Placental pericyte (primary cell): Measurements from ENCODE around the gene HOXA13. TPM values are rescaled to one million over a fixed set of nuclear protein-coding genes. Genes with fewer than 3 reads are reported as not detected.

Experiments
- small RNA-seq: library from RNA; depleted of rRNA; stranded (forward); fragments of <200 nt; gene quantifications from one replicate; pipeline ENCODE3, GENCODE V24; 2012; ENCODE audit warnings: low replicate concordance
- total RNA-seq: library from RNA; depleted of rRNA; stranded (reverse); fragments of >200 nt; gene quantifications from 2 replicates; pipeline ENCODE4 v1.2.3, GENCODE V29; 2012

HOXA13 gene
- 4.0 and 6.8 TPM in 2 replicates for total RNA-seq

GRCh38 chr7:27199849-27200760 lies at the start of gene HOXA13:
Gene HOXA13, minus strand, starts transcription at chr7:27200091. Its CDS starts 14 bp downstream, at chr7:27200077.

DNA sequence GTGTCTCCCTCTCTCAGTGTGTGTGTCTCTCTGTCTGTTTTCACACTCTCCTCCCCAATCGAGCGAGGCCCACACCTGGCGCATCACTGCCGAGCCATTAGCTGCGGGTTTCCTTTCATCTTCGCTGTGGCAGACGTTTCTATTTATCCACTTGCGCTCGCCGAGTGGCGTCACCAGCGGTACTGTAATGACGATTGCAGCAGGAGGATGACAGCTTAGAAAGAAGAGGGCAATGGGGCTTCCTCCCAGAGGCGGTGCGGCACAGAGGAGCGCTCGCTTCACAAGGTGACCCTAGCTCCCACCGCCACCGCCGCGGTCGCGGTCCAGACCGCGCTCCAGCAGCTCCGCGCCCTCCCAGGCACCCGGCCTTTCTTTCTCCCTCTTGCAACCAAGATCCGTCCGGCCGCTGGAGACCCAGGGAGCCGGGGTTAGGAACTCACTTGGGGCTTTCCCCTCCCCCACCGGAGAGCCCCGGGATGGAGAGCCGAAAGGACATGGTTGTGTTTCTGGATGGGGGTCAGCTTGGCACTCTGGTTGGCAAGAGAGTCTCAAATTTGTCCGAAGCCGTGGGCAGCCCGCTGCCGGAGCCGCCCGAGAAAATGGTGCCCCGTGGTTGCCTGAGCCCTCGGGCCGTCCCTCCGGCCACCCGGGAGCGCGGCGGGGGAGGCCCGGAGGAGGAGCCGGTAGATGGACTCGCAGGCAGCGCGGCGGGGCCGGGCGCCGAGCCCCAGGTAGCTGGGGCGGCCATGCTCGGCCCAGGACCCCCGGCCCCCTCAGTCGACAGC lies 42.9 kb upstream of the HOXA13 start, which contains the start of gene EVX1:
TSS of gene EVX1 (plus strand) at position 248 of the 785 bp plus-strand sequence. CDS start at position 477, 229 bp downstream.

DNA sequence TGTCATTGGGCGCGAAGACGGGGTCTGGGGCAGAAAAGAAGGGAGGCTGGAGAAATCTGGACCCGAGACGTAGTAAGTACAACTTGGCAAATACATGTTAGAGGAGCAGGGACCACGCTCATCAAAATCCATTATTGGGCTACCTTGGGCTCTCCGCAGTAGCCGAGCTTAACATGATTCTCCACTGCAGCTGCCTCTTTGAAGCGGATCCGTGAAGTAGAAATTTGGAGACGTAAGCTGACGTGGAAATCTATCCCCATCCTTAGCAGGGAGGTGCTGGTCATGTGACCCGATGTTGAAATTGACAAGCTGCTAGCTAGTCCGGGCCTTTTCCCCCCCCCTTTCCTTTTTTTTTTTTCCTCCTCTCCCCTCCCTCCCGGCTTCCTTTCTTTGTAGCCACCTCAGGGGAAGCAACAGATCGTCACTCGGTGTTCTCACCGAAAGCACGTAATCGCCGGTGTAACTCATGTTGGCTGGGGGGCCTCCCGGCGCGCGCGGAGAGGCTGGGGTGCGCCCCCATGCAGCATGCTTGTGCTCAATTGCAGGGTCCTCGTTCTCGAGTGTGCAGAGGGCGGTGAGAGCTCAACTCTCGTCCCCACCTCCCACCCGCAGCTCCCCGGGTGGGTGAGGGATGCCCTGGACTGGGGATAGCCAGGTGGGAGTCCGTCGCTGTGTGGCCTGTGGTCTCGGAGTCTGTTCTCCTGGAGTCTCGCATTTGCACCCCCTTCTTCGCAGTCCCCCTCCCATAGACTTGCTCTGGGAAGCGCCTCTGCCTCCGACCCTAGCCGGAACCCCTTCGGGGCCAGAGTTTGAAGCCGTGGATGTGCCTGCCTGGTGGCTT lies 14.7 kb downstream of the HOXA13 start, which contains the start of gene HOXA11:
TSS of gene HOXA11 (minus strand) at position 220 of the 841 bp plus-strand sequence. CDS start at position 132, 88 bp downstream.

DNA sequence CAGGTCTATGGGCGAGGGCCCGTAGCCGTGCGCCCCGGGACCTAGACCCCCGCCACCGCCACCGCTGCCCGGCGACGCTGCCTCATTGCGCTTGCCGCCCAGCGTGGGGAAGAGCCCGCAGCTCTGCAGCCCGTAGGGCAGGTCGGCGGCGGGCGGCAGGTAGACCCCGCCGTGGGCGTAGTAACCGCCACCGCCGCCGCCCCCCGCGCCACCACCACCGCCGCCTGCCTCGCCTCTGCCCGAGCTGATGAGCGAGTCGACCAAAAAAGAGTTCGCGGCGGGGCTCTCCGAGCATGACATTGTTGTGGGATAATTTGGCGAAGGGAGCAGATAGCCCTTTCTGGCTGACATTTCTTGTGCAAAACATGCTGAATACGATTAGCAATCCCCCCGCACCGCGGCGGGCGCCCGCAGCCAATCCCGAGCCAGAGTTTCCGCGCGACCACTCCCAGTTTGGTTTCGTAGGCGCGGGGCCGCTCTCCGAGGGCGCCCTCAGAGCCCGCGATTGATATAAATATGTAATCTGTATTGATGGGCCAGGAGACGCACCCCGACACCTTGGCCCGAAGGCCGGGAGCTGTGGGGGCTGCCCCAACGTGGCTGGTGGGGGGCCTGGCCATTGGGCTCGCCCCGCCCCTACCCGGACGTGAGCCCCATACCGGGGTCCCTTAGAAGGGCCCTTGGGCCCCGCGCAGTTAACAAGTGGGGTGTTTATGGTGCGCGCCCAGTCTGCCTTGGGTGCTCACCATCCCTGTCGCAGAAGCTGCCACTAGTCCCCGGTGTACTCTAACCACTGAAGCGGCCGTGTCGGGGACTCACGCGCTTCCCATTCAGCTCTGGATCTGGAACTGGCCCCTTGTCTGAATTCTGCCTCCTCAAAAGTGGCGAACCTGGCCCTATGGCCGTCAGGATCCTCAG lies 25.7 kb downstream of the HOXA13 start, which contains the start of gene HOXA10:
TSS of gene HOXA10 (minus strand) at position 365 of the 918 bp plus-strand sequence. CDS start at position 351, 14 bp downstream.

DNA sequence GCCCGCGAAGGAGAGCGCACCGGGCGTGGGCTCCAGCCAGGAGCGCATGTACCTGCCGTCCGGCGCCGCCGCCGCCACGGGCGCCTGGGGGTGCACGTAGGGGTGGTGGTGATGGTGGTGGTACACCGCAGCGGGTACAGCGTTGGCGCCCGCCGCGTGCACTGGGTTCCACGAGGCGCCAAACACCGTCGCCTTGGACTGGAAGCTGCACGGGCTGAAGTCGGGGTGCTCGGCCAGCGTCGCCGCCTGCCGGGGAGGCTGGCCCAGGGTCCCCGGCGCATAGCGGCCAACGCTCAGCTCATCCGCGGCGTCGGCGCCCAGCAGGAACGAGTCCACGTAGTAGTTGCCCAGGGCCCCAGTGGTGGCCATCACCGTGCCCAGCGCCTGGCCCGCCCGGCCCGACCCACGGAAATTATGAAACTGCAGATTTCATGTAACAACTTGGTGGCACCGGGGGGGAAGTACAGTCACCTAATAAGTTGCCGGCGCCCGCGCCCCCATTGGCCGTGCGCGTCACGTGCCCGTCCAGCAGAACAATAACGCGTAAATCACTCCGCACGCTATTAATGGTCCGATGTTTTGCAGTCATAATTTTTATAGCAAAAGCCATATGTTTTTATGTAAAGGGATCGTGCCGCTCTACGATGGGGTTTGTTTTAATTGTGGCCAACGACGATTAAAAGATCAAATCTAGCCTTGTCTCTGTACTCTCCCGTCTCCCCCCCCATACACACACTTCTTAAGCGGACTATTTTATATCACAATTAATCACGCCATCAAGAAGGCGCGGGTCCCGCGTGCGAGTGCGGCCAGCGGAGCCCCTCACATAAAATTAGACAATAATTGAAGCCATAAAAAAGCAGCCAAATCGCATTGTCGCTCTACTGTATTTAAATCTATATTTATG lies 34.5 kb downstream of the HOXA13 start, which contains the start of gene HOXA9:
TSS of gene HOXA9 (minus strand) at position 449 of the 907 bp plus-strand sequence. CDS start at position 369, 80 bp downstream.

DNA sequence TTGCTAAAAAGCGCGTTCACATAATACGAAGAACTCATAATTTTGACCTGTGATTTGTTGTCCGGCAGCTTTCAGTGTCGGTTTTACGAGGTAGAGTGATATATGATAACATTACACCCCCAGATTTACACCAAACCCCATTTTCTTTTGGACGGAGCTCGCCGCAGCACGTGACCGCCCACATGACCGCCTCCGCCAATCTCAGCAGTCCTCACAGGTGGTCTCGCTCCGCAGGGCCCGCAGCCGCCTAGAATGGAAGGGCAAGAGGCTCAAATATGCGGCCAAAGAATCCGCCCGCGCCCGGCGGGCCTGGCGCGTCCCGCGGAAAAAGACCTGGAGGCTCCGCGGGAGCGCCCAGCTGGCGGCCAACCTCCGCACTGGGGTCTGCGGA lies 43.4 kb downstream of the HOXA13 start, which contains the start of gene HOXA7:
TSS of gene HOXA7 (minus strand) at position 168 of the 391 bp plus-strand sequence. CDS start at position 38, 130 bp downstream.

DNA sequence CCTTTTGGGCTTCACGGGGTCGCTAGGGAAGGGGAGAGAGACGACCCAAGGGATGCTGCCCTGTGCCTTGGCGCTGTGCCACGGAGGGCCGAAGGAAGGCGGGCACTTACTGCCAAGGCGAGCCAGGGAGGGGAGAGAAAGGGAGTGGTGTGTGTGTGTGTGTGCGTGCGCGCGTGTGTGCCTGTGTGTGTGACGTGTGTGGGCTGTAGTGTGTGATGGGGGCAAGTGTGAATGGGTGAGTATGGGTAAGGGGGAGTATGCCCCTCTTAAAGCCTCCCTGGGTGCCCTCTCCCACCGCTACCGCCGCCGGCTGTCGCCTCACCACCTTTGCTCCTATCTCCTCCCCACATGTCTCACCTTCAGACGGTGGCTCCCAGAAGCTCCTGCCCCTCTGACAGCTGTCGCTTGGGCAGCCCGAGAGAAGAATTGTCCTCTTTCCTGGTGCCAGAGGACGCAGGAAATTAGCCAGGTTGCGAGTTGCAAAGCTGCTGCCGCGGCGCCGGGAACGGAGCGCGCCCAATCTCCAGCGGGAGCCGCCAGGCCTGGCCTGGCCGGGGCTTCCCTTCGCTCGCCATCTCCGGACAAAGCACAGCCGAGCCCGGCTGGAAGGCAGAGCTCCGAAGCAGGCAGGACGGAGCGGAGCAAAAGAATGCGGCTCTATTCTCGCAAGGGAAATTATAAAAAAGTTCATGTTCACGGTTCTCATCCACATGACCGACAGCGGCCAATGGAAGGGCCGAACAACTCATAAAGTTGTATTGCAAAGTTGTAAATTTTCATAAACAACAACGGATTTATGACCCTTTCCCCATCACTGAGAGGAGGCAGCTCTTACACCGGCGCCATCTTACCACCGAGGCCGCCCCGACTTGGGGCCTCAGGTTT lies 47.7 kb downstream of the HOXA13 start, which contains the start of gene HOXA3:
TSS of gene HOXA3 (minus strand) at position 653 of the 885 bp plus-strand sequence. CDS start 41,943 bp downstream, outside the sequence.

DNA sequence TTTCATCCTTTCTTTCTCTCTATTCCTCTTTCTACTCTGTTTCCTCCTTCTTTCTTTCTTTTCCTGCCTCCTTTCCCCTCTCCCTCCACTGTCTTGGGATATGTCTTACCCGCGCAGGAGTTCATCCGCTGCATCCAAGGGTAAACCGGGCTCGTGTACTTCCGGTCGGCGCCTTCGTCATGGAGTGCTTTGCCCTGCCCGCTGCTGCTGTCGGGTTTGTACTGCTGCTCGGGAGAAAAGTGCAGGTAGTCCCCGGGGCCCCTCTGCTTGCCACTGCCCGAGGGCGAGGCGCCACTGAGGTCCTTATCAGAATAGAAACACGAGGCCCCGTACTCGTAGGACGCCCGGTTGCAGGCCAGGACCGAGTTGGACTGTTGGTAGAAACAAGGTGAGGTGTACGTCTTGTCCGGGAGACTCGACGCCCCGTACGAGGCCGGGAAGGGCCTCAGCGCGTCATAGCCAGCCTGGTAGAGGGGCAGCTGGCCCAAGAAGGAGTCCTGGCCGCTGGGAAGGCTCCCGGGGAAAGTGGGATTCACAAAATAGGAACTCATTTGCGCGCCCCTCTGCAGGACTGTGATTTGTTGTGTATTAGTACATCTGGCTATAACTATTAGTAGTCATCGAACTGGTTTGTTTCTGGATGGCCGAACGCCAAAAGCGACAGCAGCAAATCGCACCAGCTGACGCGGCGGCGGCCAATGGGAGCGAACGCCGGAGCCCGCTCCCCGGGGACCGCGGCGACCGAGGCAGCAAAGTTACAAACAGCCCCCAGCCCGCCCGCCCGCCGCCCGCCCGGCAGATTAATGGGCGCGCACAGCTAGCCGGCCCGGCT lies 52.5 kb downstream of the HOXA13 start, which contains the start of gene HOXA6:
TSS of gene HOXA6 (minus strand) at position 576 of the 832 bp plus-strand sequence. CDS start at position 551, 25 bp downstream.

Small RNA genes within 50 kb of the gene (small RNA-seq; reads per million reads assigned to genes)
- gene AC004080.5 (not detected), gene RF02140 (not detected), gene RF02141 (not detected)

Other genes starting within 250 kb of the HOXA13 start
- gene HOXA1, start 104.1 kb downstream of the HOXA13 start, total RNA-seq, result 0.14 TPM in 1 of 2 replicates, not detected in the other
- under 0.01 and 0.43 TPM in 2 replicates for gene HOXA2, start 97.4 kb downstream of the HOXA13 start, total RNA-seq
- gene HOXA4, start 69.3 kb downstream of the HOXA13 start, total RNA-seq, result 0.29 TPM in 1 of 2 replicates, not detected in the other
- under 0.01 and 3.4 TPM in 2 replicates for gene HOXA5, start 56.4 kb downstream of the HOXA13 start, total RNA-seq
- gene HOXA6, start 52.3 kb downstream of the HOXA13 start, total RNA-seq, result 0.22 and 4.3 TPM in 2 replicates
- 2.3 TPM in 1 of 2 replicates, not detected in the other for gene HOXA3, start 47.5 kb downstream of the HOXA13 start, total RNA-seq
- gene HOXA7, start 43.4 kb downstream of the HOXA13 start, total RNA-seq, result 0.44 and 1.0 TPM in 2 replicates
- 14.2 and 23.2 TPM in 2 replicates for gene HOXA9, start 34.6 kb downstream of the HOXA13 start, total RNA-seq
- gene HOXA10, start 25.8 kb downstream of the HOXA13 start, total RNA-seq, result 15.5 and 23.3 TPM in 2 replicates
- 17.8 and 24.3 TPM in 2 replicates for gene HOXA11, start 14.9 kb downstream of the HOXA13 start, total RNA-seq
- not detected in 2 replicates for gene EVX1, start 42.7 kb upstream of the HOXA13 start, total RNA-seq